HCT116 (cell line): Measurements from ENCODE around the gene CDH10. TPM values are rescaled to one million over a fixed set of nuclear protein-coding genes. Genes with fewer than 3 reads are reported as not detected.

Experiments
- ATAC-seq: fragments of 200-7000 bp; cut with Tn5 transposase; 2 replicates; pipeline ENCODE4 v1.9.1; 2020; ENCODE audit warnings: mild to moderate bottlenecking, moderate library complexity
- BruUV-seq: library from RNA; stranded (reverse); fragments of 400-500 nt; replicated peaks from 2 replicates; lab custom pipeline; 2021; lab: Mats Ljungman, UMichigan
- CTCF ChIA-PET: fragments of 300-600 bp; sonication (Branson Sonifier 250); formaldehyde crosslinking; loops from one replicate; lab custom pipeline; 2021; ENCODE audit warnings: antibody characterized with exemption; lab: Charles Lee
- POLR2A ChIA-PET: fragments of 300-600, 350-600 bp; sonication (Branson Sonifier 250); formaldehyde crosslinking; loops from one replicate; lab custom pipeline; 2021; ENCODE audit warnings: antibody characterized with exemption; lab: Charles Lee
- RAD21 ChIA-PET, 2 experiments: fragments of 300-600 bp; sonication (Branson Sonifier 250); formaldehyde crosslinking; loops; one replicate each; lab custom pipeline; 2023; ENCODE audit warnings: low total read pairs in 2 of 2; ENCODE audit not compliant: uncharacterized antibody in 2 of 2, unreplicated experiment in 2 of 2, low non-redundant PET in 1 of 2; lab: Charles Lee
- DNase-seq: peaks from one replicate; pipeline ENCODE4 v3.0.0-alpha.2; 2010; ENCODE audit warnings: low read depth, low spot score
- H2AFZ ChIP-seq: fragments of 200-600 bp; shearing (Covaris generic), sonication (generic); 2 replicates; pipeline ENCODE4 v1.6.1; 2017; ENCODE audit warnings: low read depth, mixed run types, mixed read lengths, antibody characterized with exemption, low read length; ENCODE audit not compliant: poor library complexity, severe bottlenecking
- H3K27ac ChIP-seq: 2 replicates; pipeline ENCODE4 v1.5.1; 2012; ENCODE audit warnings: low read depth, low read length
- H3K27me3 ChIP-seq: fragments of 200-600 bp; sonication (generic); 2 replicates; pipeline ENCODE4 v1.6.1; 2016; ENCODE audit warnings: mixed run types, low read length, mixed read lengths; ENCODE audit not compliant: insufficient read depth
- H3K36me3 ChIP-seq, 2 experiments: fragments of 200-500 bp in 1 of 2; fragments of 200-600 bp in 1 of 2; sonication (Bioruptor generic) in 1 of 2; sonication (generic) in 1 of 2; 2 replicates each; pipeline versions ENCODE4 v1.5.1 to v1.6.1; 2014 to 2016; ENCODE audit warnings: low read length in 2 of 2, inconsistent platforms in 1 of 2, mixed read lengths in 1 of 2, mixed run types in 1 of 2; ENCODE audit not compliant: insufficient read depth in 2 of 2, control insufficient read depth in 1 of 2
- H3K4me1 ChIP-seq, 2 experiments: fragments of 200-600 bp in 1 of 2; sonication (generic) in 1 of 2; 2 replicates each; pipeline versions ENCODE4 v1.5.1 to v1.6.1; 2012 to 2017; ENCODE audit warnings: low read length in 2 of 2, inconsistent platforms in 1 of 2, mild to moderate bottlenecking in 1 of 2, mixed read lengths in 1 of 2, mixed run types in 1 of 2, moderate library complexity in 1 of 2; ENCODE audit not compliant: insufficient read depth in 2 of 2, control insufficient read depth in 1 of 2
- H3K4me2 ChIP-seq: fragments of 200-600 bp; sonication (generic); 2 replicates; pipeline ENCODE4 v1.6.1; 2017; ENCODE audit warnings: mixed run types, low read length, mixed read lengths
- H3K4me3 ChIP-seq, 2 experiments: fragments of 200-600 bp in 1 of 2; sonication (generic) in 1 of 2; replicated peaks in 1 of 2; 2 replicates each; pipeline ENCODE4 v1.5.1; 2011 to 2016; ENCODE audit warnings: low read length in 2 of 2, control low read depth in 1 of 2, low read depth in 1 of 2, mild to moderate bottlenecking in 1 of 2, mixed read lengths in 1 of 2, mixed run types in 1 of 2
- H3K79me2 ChIP-seq: fragments of 200-600 bp; sonication (generic); 2 replicates; pipeline ENCODE4 v1.6.1; 2017; ENCODE audit warnings: mild to moderate bottlenecking, mixed run types, low read length, moderate library complexity, mixed read lengths; ENCODE audit not compliant: insufficient read depth
- H3K9ac ChIP-seq: fragments of 200-600 bp; sonication (generic); 2 replicates; pipeline ENCODE4 v1.6.1; 2016; ENCODE audit warnings: low read length, mixed read lengths
- H3K9me2 ChIP-seq: fragments of 200-600 bp; sonication (generic), shearing (Covaris generic); 2 replicates; pipeline ENCODE4 v1.6.1; 2017; ENCODE audit warnings: mixed run types, mild to moderate bottlenecking, moderate library complexity; ENCODE audit not compliant: insufficient read depth
- H3K9me3 ChIP-seq, 2 experiments: fragments of 200-500 bp in 1 of 2; fragments of 200-600 bp in 1 of 2; sonication (Bioruptor generic) in 1 of 2; sonication (generic) in 1 of 2; 2 replicates each; pipeline ENCODE4 v1.6.1; 2014 to 2017; ENCODE audit warnings: low read length in 2 of 2, mixed read lengths in 2 of 2, inconsistent platforms in 1 of 2, low read depth in 1 of 2, mild to moderate bottlenecking in 1 of 2, mixed run types in 1 of 2, moderate library complexity in 1 of 2; ENCODE audit not compliant: control insufficient read depth in 1 of 2, insufficient read depth in 1 of 2
- H4K20me1 ChIP-seq: fragments of 200-600 bp; sonication (generic), shearing (Covaris generic); 2 replicates; pipeline ENCODE4 v1.6.1; 2017; ENCODE audit warnings: mixed run types, mild to moderate bottlenecking, moderate library complexity; ENCODE audit not compliant: insufficient read depth
- EGR1 ChIP-seq: IDR thresholded peaks from 2 replicates; pipeline ENCODE4 v1.6.1; 2012; ENCODE audit warnings: low read depth
- EZH2 ChIP-seq: fragments of 200-600 bp; sonication (generic); IDR thresholded peaks from 2 replicates; pipeline ENCODE4 v1.6.1; 2017; ENCODE audit warnings: antibody characterized with exemption, mixed run types
- EZH2phosphoT487 ChIP-seq: fragments of 200-600 bp; IDR thresholded peaks from 2 replicates; pipeline ENCODE4 v1.6.1; 2018; ENCODE audit warnings: antibody characterized with exemption, borderline replicate concordance
- JUND ChIP-seq: IDR thresholded peaks from 2 replicates; pipeline ENCODE4 v1.6.1; 2012
- POLR2A ChIP-seq: IDR thresholded peaks from 2 replicates; pipeline ENCODE4 v1.7.0; 2011; ENCODE audit warnings: borderline replicate concordance; ENCODE audit not compliant: insufficient read depth, insufficient read length; ENCODE audit errors: extremely low read depth
- POLR2AphosphoS5 ChIP-seq: IDR thresholded peaks from 2 replicates; pipeline ENCODE4 v1.6.1; 2011; ENCODE audit warnings: mild to moderate bottlenecking, low read depth, low read length, moderate library complexity
- RAD21 ChIP-seq: IDR thresholded peaks from 2 replicates; pipeline ENCODE4 v1.6.1; 2012; ENCODE audit warnings: low read depth, mild to moderate bottlenecking
- REST ChIP-seq: IDR thresholded peaks from 2 replicates; pipeline ENCODE4 v1.6.1; 2012; ENCODE audit warnings: low read depth
- SIN3A ChIP-seq: IDR thresholded peaks from 2 replicates; pipeline ENCODE4 v1.6.1; 2012; ENCODE audit warnings: low read depth
- SRF ChIP-seq: IDR thresholded peaks from 2 replicates; pipeline ENCODE4 v1.6.1; 2012; ENCODE audit warnings: low read depth
- TCF7L2 ChIP-seq: IDR thresholded peaks from 2 replicates; pipeline ENCODE4 v1.7.0; 2011; ENCODE audit warnings: borderline replicate concordance, inconsistent platforms; ENCODE audit not compliant: insufficient read depth, insufficient read length; ENCODE audit errors: extremely low read depth
- YY1 ChIP-seq: IDR thresholded peaks from 2 replicates; pipeline ENCODE4 v1.6.1; 2011; ENCODE audit warnings: low read length, low read depth, moderate library complexity, mild to moderate bottlenecking; ENCODE audit not compliant: insufficient replicate concordance; ENCODE audit errors: extremely low read depth
- ZNF274 ChIP-seq: fragments of 200-500 bp; sonication (Bioruptor generic); IDR thresholded peaks from 2 replicates; pipeline ENCODE4 v1.6.1; 2014; ENCODE audit warnings: mild to moderate bottlenecking, low read depth, low read length, inconsistent platforms
- intact Hi-C: fragments of 100-400 bp; cut with micrococcal nuclease; formaldehyde crosslinking; loops from 2 replicates; pipeline ENCODE4 v1.10.0; 2022
- total RNA-seq: library from RNA; stranded (reverse); gene quantifications from one replicate; pipeline ENCODE4 v1.2.1, GENCODE V29; 2021; ENCODE audit not compliant: unreplicated experiment
- TF ChIP-seq, protein P1 (sequence below): IDR thresholded peaks from 2 replicates; pipeline ENCODE4 v1.6.1; 2012

CDH10 gene
- total RNA-seq, 1 experiment from 2014 or later, result not detected

DNA sequence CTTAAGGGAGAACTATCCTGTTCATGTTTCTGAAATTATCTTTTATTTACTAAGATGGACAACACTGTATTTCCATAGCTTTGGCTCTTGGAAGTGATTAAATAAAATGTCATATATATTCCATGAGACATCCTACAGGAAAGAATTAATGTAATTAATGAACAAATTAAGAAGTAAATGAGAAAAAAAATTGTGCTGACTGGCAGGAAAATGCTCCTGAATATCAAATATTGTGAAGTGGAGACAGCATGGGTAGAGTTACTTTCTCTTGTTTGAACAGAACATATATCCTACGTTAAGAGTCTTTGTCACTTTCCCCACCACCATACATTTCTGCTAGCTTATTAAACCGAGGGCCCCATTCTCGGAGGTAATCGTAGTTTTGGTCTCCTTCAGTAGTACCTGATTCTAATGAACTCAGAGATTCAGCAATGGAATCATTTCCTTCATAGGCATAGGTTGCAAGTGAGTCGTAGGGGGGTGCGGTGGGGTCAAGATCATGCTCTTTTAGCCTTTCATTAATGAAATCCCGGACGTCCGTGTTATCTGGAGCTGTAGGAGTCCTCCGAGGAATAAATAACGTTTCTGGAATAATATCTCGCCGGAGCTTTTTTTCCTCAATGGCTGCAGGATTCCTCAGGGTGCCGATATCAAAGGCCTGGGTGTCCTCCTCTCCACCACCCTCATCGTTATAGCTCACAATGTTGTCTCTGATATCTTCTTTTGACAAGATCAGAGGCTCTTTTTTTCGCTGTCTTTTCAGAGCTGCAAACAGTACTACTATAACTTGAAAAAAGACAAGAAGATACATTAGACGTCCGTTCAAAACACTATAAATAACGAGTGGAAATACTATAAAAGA lies 157.2 kb downstream of the CDH10 start:
- ATAC-seq (no peak), DNase-seq (no peak)
- TF ChIP-seq EZH2phosphoT487 (no peak), ZNF274 (no peak), JUND (no peak)
- TF ChIP-seq, protein P1, sequence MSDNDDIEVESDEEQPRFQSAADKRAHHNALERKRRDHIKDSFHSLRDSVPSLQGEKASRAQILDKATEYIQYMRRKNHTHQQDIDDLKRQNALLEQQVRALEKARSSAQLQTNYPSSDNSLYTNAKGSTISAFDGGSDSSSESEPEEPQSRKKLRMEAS, result no peak
- H3K4me3 ChIP-seq, result no peak overlapping the region
- POLR2A ChIA-PET, result no interaction called here
- H3K9me2 ChIP-seq, result no peaks in the 10 kb centered on the region
- H3K9me3 ChIP-seq, result peaks cover 7 to 24% of the 10 kb centered on the region in 2 experiments; a peak in 3 of 4 replicates
- no peak overlapping the region for H3K27ac ChIP-seq
- no peak overlapping the region for H2AFZ ChIP-seq
- BruUV-seq, result no TSS peak
- H3K4me2 ChIP-seq, result no peak overlapping the region
- no peaks in the 10 kb centered on the region for H3K4me1 ChIP-seq
- no peak overlapping the region for H3K9ac ChIP-seq
- CTCF ChIA-PET, result no interaction called here
- H4K20me1 ChIP-seq, result no peaks in the 10 kb centered on the region
- no peaks in the 10 kb centered on the region for H3K79me2 ChIP-seq
- RAD21 ChIA-PET, result no interaction called here
- intact Hi-C loops, result no loop called here
- no peaks in the 10 kb centered on the region for H3K27me3 ChIP-seq
- no peaks in the 10 kb centered on the region for H3K36me3 ChIP-seq

DNA sequence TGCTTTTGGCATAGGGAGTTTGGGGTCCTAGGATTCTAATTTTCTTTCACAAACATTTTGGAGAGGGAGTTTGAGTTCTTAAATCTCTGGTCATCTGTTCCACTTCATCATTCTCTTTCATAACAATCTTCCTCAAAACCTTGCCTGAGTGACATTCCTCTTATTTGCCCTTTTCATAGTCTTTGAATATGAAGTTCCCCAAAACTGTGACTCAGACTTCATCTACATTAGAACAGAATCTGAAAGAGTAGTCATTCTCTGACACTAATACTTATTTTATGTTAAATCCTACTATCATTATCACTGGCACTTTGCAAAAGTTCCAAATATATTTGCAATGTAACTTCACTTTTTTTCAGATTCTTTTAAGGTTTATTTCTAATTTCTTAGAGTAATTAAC lies 163.8 kb downstream of the CDH10 start:
- H3K9ac ChIP-seq, result no peak overlapping the region
- BruUV-seq, result no TSS peak
- RAD21 ChIA-PET, result no interaction called here
- H3K36me3 ChIP-seq, result no peaks in the 10 kb centered on the region
- no peak overlapping the region for H2AFZ ChIP-seq
- no peak overlapping the region for H3K4me3 ChIP-seq
- no peaks in the 10 kb centered on the region for H4K20me1 ChIP-seq
- H3K4me2 ChIP-seq, result no peak overlapping the region
- ATAC-seq, result no peak
- DNase-seq, result no peak
- POLR2A ChIA-PET, result no interaction called here
- CTCF ChIA-PET, result no interaction called here
- H3K4me1 ChIP-seq, result no peaks in the 10 kb centered on the region
- H3K9me2 ChIP-seq, result no peaks in the 10 kb centered on the region
- H3K27me3 ChIP-seq, result no peaks in the 10 kb centered on the region
- H3K79me2 ChIP-seq, result no peaks in the 10 kb centered on the region
- intact Hi-C loops, result no loop called here
- peaks cover 12 to 14% of the 10 kb centered on the region in 2 experiments; a peak in 3 of 4 replicates for H3K9me3 ChIP-seq
- no peak overlapping the region for H3K27ac ChIP-seq
- no peak for TF ChIP-seq EZH2
- no peak for TF ChIP-seq POLR2AphosphoS5
- TF ChIP-seq POLR2A, result no peak
- TF ChIP-seq TCF7L2, result no peak
- TF ChIP-seq RAD21, result no peak
- no peak for TF ChIP-seq REST
- TF ChIP-seq SRF, result no peak
- no peak for TF ChIP-seq YY1
- no peak for TF ChIP-seq SIN3A
- TF ChIP-seq EGR1, result no peak
- TF ChIP-seq, protein P1, result no peak
